ENCODE data around the gene FAM169A. TPM values are rescaled to one million over a fixed set of nuclear protein-coding genes. Genes with fewer than 3 reads are reported as not detected.

Gene FAM169A
- total and polyA plus RNA-seq, 2 donors from 2014 or later, result 3.5 to 8.6 TPM

DNA sequence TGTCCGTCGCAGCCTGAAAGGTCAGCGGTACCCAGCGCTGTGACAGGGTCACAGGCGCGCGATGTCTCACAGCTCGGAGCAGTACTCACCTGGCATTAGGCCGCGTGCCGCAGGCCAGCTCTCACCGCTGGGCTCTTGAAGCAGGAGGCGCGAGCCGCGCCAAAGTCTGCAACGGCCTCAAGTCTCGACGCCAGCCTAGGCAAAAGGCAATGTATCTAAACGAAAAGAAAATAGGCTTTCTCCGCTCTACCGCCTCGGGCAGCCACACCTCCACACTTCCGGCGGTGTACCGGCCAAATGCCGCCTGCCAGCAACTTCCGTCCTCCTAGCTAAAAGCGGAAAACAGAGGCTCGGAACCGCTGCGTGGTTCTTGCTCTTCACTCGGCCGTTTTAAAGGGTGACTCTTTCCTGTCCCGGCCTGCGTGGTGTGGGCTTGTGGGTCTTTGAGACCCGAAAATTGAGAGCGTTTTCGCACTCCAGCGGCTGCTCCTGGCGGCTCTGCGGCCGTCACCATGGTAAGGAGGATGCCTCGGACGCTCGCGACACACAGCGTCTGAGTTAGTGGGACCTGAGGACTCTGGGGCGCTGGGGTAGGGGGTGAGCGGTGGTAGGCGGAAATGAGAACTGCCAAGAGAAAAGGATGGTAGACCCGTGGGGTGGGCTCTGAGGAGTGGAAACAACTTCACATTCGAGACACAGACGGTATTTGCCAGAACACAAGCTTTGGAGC lies 99.2 kb downstream of the FAM169A start, which contains the start of the genes GFM2 and NSA2:
GFM2 (minus strand) TSS at position 269 of the 730 bp plus-strand sequence. CDS start 3,375 bp downstream, outside the sequence.
NSA2 (plus strand) TSS at position 401 of the 730 bp plus-strand sequence; CDS start at position 513, 112 bp downstream.
- FAIRE-seq (no peak), DNase-seq (peak; percentile 94 to 98 (median 96))
- intact Hi-C loops (cut with DNase I), result no loop called here
- Histone ChIP-seq H3K27me3 (ENCODE audit: control insufficient read depth, insufficient read depth, low read length) (no peaks in the 10 kb centered on the region), H3K9ac (ENCODE audit: low read length in 3 of 3) (peak within 1 kb of the TSS; percentile 93 to 98 (median 96)), H3K4me1 (ENCODE audit: control insufficient read depth in 2 of 3, insufficient read depth in 2 of 3, low read depth in 1 of 3, low read length in 3 of 3) (peaks cover 0 to 13% (median 5%) of the 10 kb centered on the region in 3 donors), H3K4me3 (ENCODE audit: low read length in 3 of 3) (peak within 1 kb of the TSS; percentile 98 to 100 (median 99)), H3K36me3 (ENCODE audit: control insufficient read depth in 2 of 3, insufficient read depth in 3 of 3, low read length in 3 of 3) (peaks cover 0 to 14% (median 2%) of the 10 kb centered on the region in 3 donors), H3K9me3 (ENCODE audit: control insufficient read depth in 2 of 3, insufficient read depth in 1 of 3, low read length in 3 of 3) (no peaks in the 10 kb centered on the region), H3K27ac (ENCODE audit: low read depth in 2 of 2, low read length in 2 of 2) (peak within 1 kb of the TSS; percentile 59 to 69)
- TF ChIP-seq, protein P1, sequence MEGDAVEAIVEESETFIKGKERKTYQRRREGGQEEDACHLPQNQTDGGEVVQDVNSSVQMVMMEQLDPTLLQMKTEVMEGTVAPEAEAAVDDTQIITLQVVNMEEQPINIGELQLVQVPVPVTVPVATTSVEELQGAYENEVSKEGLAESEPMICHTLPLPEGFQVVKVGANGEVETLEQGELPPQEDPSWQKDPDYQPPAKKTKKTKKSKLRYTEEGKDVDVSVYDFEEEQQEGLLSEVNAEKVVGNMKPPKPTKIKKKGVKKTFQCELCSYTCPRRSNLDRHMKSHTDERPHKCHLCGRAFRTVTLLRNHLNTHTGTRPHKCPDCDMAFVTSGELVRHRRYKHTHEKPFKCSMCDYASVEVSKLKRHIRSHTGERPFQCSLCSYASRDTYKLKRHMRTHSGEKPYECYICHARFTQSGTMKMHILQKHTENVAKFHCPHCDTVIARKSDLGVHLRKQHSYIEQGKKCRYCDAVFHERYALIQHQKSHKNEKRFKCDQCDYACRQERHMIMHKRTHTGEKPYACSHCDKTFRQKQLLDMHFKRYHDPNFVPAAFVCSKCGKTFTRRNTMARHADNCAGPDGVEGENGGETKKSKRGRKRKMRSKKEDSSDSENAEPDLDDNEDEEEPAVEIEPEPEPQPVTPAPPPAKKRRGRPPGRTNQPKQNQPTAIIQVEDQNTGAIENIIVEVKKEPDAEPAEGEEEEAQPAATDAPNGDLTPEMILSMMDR (IDR thresholded peaks at IDR 0.05; ENCODE audit: borderline replicate concordance, extremely low read depth, insufficient read depth), result no peak

DNA sequence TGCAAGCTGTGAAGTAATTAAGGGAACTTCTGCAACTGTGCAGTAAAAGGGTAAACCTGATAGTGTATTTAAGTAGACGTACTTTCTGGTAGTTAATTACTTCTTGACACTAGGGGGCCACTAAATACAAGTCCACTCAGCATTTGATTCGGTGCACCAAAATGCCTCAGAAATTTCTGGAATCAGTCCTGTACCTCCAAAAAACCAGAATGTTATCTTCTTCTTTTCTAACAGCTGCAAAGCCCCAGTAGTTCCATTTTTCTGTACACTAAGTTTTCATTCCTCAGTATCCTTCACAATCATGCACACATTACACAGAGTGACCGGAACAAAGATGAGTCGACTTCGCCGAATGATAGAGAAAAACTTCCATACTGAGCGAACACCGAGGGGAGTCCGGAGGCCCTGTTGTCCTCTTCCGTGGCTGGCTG lies 99.8 kb downstream of the FAM169A start:
- Histone ChIP-seq H3K36me3 (ENCODE audit: control insufficient read depth in 2 of 3, insufficient read depth in 3 of 3, low read length in 3 of 3) (peaks cover 0 to 14% (median 2%) of the 10 kb centered on the region in 3 donors), H3K4me1 (ENCODE audit: control insufficient read depth in 2 of 3, insufficient read depth in 2 of 3, low read depth in 1 of 3, low read length in 3 of 3) (peaks cover 0 to 13% (median 5%) of the 10 kb centered on the region in 3 donors), H3K27ac (ENCODE audit: low read depth in 2 of 2, low read length in 2 of 2) (peak overlapping the region; percentile 59 to 69), H3K4me3 (ENCODE audit: low read length in 3 of 3) (peak overlapping the region; percentile 98 to 100 (median 99)), H3K27me3 (ENCODE audit: control insufficient read depth, insufficient read depth, low read length) (no peaks in the 10 kb centered on the region), H3K9me3 (ENCODE audit: control insufficient read depth in 2 of 3, insufficient read depth in 1 of 3, low read length in 3 of 3) (no peaks in the 10 kb centered on the region), H3K9ac (ENCODE audit: low read length in 3 of 3) (peak overlapping the region; percentile 93 to 97 (median 96))
- intact Hi-C loops (cut with DNase I), result no loop called here
- FAIRE-seq (no peak), DNase-seq (peak in 2 of 5 donors; percentile 76 to 82)
- TF ChIP-seq, protein P1 (IDR thresholded peaks at IDR 0.05; ENCODE audit: borderline replicate concordance, extremely low read depth, insufficient read depth), result peak; percentile 23

DNA sequence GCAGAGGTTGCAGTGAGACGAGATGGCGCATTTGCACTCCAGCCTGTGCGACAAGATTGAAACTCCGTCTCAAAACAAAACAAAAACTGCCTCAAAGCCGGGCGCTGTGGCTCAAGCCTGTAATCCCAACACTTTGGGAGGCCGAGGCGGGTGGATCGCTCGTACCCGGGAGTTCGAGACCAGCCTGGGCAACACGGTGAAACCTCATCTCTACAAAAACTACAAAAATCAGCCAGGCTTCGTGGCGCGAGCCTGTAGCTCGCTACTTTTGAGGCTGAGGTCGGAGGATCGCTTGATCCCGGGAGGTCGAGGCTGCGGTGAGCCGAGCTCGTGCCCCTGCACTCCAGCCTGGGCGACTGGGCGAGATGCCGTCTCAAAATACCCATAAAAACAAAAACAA lies 100.3 kb downstream of the FAM169A start:
- FAIRE-seq (no peak), DNase-seq (no peak)
- H3K36me3 ChIP-seq (ENCODE audit: control insufficient read depth in 2 of 3, insufficient read depth in 3 of 3, low read length in 3 of 3), result peaks cover 0 to 10% (median 2%) of the 10 kb centered on the region in 3 donors
- H3K27me3 ChIP-seq (ENCODE audit: control insufficient read depth, insufficient read depth, low read length), result no peaks in the 10 kb centered on the region
- H3K9me3 ChIP-seq (ENCODE audit: control insufficient read depth in 2 of 3, insufficient read depth in 1 of 3, low read length in 3 of 3), result no peaks in the 10 kb centered on the region
- TF ChIP-seq, protein P1 (IDR thresholded peaks at IDR 0.05; ENCODE audit: borderline replicate concordance, extremely low read depth, insufficient read depth), result no peak
- intact Hi-C loops (cut with DNase I), result no loop called here
- H3K4me3 ChIP-seq (ENCODE audit: low read length in 3 of 3), result peak overlapping the region; percentile 98 to 100 (median 99)
- H3K4me1 ChIP-seq (ENCODE audit: control insufficient read depth in 2 of 3, insufficient read depth in 2 of 3, low read depth in 1 of 3, low read length in 3 of 3), result peaks cover 0 to 13% (median 5%) of the 10 kb centered on the region in 3 donors
- peak overlapping the region; percentile 93 to 97 (median 96) for H3K9ac ChIP-seq (ENCODE audit: low read length in 3 of 3)
- H3K27ac ChIP-seq (ENCODE audit: low read depth in 2 of 2, low read length in 2 of 2), result no peak overlapping the region
